ENCODE data around the gene TTI1. TPM values are rescaled to one million over a fixed set of nuclear protein-coding genes. Genes with fewer than 3 reads are reported as not detected.

Gene TTI1
- polyA plus RNA-seq, 1 donor from 2014 or later = 20.0 TPM

DNA sequence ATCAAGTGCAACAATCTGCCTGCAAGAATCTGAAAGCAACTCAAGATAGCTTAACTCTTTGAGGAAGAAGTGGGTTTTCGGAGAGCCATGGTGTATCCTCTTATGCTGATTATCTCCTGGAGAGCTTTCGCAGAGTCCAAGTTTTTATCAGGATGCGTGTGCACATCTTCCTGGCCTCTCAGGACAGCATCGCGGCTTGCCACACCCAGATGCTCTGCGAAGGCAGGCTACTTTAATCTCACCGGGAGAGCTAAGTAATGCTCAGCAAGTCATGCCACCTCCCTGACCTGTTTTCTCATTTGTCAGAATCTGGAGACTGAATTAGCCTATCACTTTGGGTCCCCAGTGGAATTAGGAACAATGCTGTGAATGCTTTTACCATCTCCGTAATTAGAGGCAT is 52.9 kb downstream of the TTI1 start:
- Histone ChIP-seq H4K20me1 (ENCODE audit: insufficient read depth) (no peaks in the 10 kb centered on the region), H3F3A (ENCODE audit: insufficient read depth, low read length, poor library complexity, severe bottlenecking) (no peaks in the 10 kb centered on the region), H2AFZ (ENCODE audit: low read depth, low read length) (no peak overlapping the region), H3K9me3 (ENCODE audit: low read length) (no peaks in the 10 kb centered on the region), H3K79me2 (replicated peaks; ENCODE audit: insufficient read depth, low read length) (no peaks in the 10 kb centered on the region), H3K36me3 (ENCODE audit: insufficient read depth, low read length) (no peaks in the 10 kb centered on the region), H3K4me2 (ENCODE audit: low read length) (no peak overlapping the region), H3K27ac (ENCODE audit: low read length) (no peak overlapping the region), H3K27me3 (ENCODE audit: insufficient read depth, low read depth, low read length) (no peaks in the 10 kb centered on the region), H3K4me3 (ENCODE audit: low read length) (no peak overlapping the region), H3K9me2 (ENCODE audit: insufficient read depth, low read length) (no peaks in the 10 kb centered on the region), H3K9ac (ENCODE audit: low read length) (no peak overlapping the region)
- TF ChIP-seq, protein P1, sequence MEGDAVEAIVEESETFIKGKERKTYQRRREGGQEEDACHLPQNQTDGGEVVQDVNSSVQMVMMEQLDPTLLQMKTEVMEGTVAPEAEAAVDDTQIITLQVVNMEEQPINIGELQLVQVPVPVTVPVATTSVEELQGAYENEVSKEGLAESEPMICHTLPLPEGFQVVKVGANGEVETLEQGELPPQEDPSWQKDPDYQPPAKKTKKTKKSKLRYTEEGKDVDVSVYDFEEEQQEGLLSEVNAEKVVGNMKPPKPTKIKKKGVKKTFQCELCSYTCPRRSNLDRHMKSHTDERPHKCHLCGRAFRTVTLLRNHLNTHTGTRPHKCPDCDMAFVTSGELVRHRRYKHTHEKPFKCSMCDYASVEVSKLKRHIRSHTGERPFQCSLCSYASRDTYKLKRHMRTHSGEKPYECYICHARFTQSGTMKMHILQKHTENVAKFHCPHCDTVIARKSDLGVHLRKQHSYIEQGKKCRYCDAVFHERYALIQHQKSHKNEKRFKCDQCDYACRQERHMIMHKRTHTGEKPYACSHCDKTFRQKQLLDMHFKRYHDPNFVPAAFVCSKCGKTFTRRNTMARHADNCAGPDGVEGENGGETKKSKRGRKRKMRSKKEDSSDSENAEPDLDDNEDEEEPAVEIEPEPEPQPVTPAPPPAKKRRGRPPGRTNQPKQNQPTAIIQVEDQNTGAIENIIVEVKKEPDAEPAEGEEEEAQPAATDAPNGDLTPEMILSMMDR (IDR thresholded peaks at IDR 0.05; ENCODE audit: poor library complexity, severe bottlenecking) = no peak

DNA sequence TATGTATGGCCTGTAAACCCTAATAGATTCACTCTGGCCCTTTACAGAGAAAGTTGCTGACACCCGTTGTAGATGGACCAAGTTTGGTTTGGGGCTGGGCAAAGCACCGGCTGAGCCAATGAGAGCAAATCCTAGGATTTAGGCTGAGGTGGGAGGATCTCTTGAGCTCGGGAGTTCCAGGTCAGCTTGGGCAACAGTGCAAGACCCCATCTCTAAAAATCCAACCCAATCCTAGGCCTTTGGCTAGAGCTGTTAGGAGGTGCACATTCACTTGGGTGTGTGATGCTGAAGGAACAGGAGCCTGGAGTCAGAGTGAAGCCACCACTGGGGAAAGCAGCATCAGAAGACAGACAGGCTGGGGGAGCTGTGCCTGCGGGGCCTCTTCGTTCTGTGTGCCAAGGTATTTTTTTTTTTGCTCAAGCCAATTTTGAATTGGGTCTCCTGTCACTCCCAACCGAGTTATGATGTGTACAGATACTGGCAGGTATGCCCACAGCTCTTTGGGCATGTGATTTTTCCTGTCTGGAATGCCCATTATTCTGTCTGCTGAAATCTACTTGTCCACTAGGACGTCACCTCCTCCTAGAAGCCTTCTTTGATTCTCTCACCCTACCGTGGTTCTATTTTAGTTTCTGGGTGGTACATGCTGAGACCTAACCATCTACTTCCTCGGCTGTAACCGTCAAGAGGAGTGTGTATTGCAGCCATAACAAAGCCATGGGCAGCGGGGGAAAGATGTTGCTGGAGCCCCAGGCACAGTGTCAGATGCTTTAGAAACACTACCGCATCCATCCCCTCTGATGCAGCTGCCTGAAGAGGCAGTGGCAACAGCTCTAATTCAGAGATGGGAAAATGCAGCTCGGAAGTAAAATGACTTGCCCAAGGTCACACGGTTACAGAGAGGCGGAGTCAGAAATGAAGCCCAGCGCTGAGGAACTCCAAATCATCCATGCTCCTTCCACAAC is 54.0 kb downstream of the TTI1 start:
- Histone ChIP-seq H2AFZ (ENCODE audit: low read depth, low read length) (no peak overlapping the region), H3F3A (ENCODE audit: insufficient read depth, low read length, poor library complexity, severe bottlenecking) (no peaks in the 10 kb centered on the region), H3K4me2 (ENCODE audit: low read length) (no peak overlapping the region), H3K79me2 (replicated peaks; ENCODE audit: insufficient read depth, low read length) (no peaks in the 10 kb centered on the region), H3K9ac (ENCODE audit: low read length) (no peak overlapping the region), H3K9me2 (ENCODE audit: insufficient read depth, low read length) (no peaks in the 10 kb centered on the region), H3K27me3 (ENCODE audit: insufficient read depth, low read depth, low read length) (no peaks in the 10 kb centered on the region), H3K27ac (ENCODE audit: low read length) (no peak overlapping the region), H3K4me3 (ENCODE audit: low read length) (no peak overlapping the region), H4K20me1 (ENCODE audit: insufficient read depth) (no peaks in the 10 kb centered on the region), H3K36me3 (ENCODE audit: insufficient read depth, low read length) (no peaks in the 10 kb centered on the region), H3K9me3 (ENCODE audit: low read length) (no peaks in the 10 kb centered on the region)
- TF ChIP-seq EP300 (conservative IDR thresholded peaks at IDR 0.05; ENCODE audit: poor library complexity, severe bottlenecking) = no peak
- no peak for TF ChIP-seq TAF1 (IDR thresholded peaks at IDR 0.05; ENCODE audit: low read depth)
- no peak for TF ChIP-seq EZH2 (IDR thresholded peaks at IDR 0.05; ENCODE audit: borderline replicate concordance, insufficient read depth, low read length, poor library complexity, severe bottlenecking)
- TF ChIP-seq, protein P2, sequence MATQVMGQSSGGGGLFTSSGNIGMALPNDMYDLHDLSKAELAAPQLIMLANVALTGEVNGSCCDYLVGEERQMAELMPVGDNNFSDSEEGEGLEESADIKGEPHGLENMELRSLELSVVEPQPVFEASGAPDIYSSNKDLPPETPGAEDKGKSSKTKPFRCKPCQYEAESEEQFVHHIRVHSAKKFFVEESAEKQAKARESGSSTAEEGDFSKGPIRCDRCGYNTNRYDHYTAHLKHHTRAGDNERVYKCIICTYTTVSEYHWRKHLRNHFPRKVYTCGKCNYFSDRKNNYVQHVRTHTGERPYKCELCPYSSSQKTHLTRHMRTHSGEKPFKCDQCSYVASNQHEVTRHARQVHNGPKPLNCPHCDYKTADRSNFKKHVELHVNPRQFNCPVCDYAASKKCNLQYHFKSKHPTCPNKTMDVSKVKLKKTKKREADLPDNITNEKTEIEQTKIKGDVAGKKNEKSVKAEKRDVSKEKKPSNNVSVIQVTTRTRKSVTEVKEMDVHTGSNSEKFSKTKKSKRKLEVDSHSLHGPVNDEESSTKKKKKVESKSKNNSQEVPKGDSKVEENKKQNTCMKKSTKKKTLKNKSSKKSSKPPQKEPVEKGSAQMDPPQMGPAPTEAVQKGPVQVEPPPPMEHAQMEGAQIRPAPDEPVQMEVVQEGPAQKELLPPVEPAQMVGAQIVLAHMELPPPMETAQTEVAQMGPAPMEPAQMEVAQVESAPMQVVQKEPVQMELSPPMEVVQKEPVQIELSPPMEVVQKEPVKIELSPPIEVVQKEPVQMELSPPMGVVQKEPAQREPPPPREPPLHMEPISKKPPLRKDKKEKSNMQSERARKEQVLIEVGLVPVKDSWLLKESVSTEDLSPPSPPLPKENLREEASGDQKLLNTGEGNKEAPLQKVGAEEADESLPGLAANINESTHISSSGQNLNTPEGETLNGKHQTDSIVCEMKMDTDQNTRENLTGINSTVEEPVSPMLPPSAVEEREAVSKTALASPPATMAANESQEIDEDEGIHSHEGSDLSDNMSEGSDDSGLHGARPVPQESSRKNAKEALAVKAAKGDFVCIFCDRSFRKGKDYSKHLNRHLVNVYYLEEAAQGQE (IDR thresholded peaks at IDR 0.05; ENCODE audit: borderline replicate concordance) = no peak
- TF ChIP-seq SMC3 (conservative IDR thresholded peaks at IDR 0.05; ENCODE audit: poor library complexity) = no peak
- no peak for TF ChIP-seq POLR2AphosphoS5 (IDR thresholded peaks at IDR 0.05)
- TF ChIP-seq MXI1 (conservative IDR thresholded peaks at IDR 0.05; ENCODE audit: poor library complexity, severe bottlenecking) = no peak
- TF ChIP-seq, protein P1 (IDR thresholded peaks at IDR 0.05; ENCODE audit: poor library complexity, severe bottlenecking) = no peak
- no peak for TF ChIP-seq RAD21 (conservative IDR thresholded peaks at IDR 0.05)

All from neural cell (in vitro differentiated cells).